GM12891 (cell line): ENCODE data around the gene ALK.

Source experiments
- POLR2A ChIP-seq: IDR thresholded peaks from 2 replicates; pipeline ENCODE4 v1.6.1; 2011; ENCODE audit warnings: low read depth, low read length, control low read depth
- POLR2AphosphoS5 ChIP-seq: IDR thresholded peaks from 2 replicates; pipeline ENCODE4 v1.6.1; 2011; ENCODE audit warnings: low read depth, low read length, control low read depth
- TAF1 ChIP-seq: IDR thresholded peaks from 2 replicates; pipeline ENCODE4 v1.6.1; 2011; ENCODE audit warnings: low read depth, low read length, control low read depth

DNA sequence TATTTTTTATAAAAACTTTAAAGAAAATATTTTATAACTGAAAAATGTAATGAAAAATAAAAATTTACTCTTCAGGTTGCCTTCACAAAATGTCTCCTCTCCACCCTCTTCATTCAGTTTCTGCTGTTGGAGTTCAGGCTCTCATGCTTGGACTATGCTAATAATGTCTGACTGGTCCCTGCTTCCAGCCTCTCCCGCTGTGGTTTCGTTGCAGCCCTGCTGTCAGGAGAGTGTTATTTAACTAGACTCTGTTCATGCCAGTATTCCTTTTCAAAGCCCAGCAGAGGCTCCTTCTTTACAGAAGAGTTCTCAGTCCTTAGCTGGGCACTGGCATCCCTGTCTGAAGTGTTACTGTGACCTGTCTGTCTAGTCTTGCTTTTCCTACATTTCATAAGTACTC lies 765.8 kb downstream of the ALK start:
- TF ChIP-seq POLR2A (no peak), POLR2AphosphoS5 (no peak), TAF1 (no peak)
